Activated B cell treated with CpG ODN at 0.5 μM for 24 hours (primary cell): Measurements from ENCODE around the gene LSAMP. TPM values are rescaled to one million over a fixed set of nuclear protein-coding genes. Genes with fewer than 3 reads are reported as not detected.

Experiments
- ATAC-seq: fragments of 200-7000 bp; cut with Tn5 transposase; one replicate; pipeline ENCODE4 v1.10.0; 2021; ENCODE audit warnings: low read depth, mild to moderate bottlenecking, moderate library complexity
- CTCF ChIA-PET: fragments of 350-600 bp; sonication (Branson Sonifier 250); formaldehyde crosslinking; loops from one replicate; lab custom pipeline; 2021; ENCODE audit warnings: antibody characterized with exemption; lab: Charles Lee
- POLR2A ChIA-PET: fragments of 350-600 bp; sonication (Branson Sonifier 250); formaldehyde crosslinking; loops from one replicate; lab custom pipeline; 2021; ENCODE audit warnings: antibody characterized with exemption; lab: Charles Lee
- DNase-seq: peaks from one replicate; pipeline ENCODE4 v3.0.0; 2022
- H3K27ac Mint-ChIP-seq: one replicate; pipeline ENCODE4 v1.8.0; 2020; ENCODE audit warnings: mixed read lengths
- H3K27me3 Mint-ChIP-seq: one replicate; pipeline ENCODE4 v1.8.0; 2021; ENCODE audit warnings: mixed read lengths
- H3K36me3 Mint-ChIP-seq: one replicate; pipeline ENCODE4 v1.8.0; 2021; ENCODE audit warnings: low read depth, mixed read lengths
- H3K4me1 Mint-ChIP-seq: one replicate; pipeline ENCODE4 v1.8.0; 2021; ENCODE audit warnings: mixed read lengths
- H3K4me3 Mint-ChIP-seq: one replicate; pipeline ENCODE4 v1.8.0; 2020; ENCODE audit warnings: mild to moderate bottlenecking, mixed read lengths
- H3K9me3 Mint-ChIP-seq: one replicate; pipeline ENCODE4 v1.8.0; 2020; ENCODE audit warnings: mixed read lengths
- CTCF ChIP-seq: fragments of 200-600 bp; IDR thresholded peaks from one replicate; pipeline ENCODE4 v1.8.0; 2022; ENCODE audit warnings: antibody characterized with exemption, mild to moderate bottlenecking
- intact Hi-C: fragments of 100-400 bp; cut with micrococcal nuclease; formaldehyde crosslinking; loops from one replicate; pipeline ENCODE4 v1.15.1; 2024
- total RNA-seq: library from RNA; stranded (reverse); gene quantifications from 2 replicates; pipeline ENCODE4 v1.2.3, GENCODE V29; 2022

LSAMP gene
- total RNA-seq, 1 donor from 2014 or later, result 0.16 TPM

DNA sequence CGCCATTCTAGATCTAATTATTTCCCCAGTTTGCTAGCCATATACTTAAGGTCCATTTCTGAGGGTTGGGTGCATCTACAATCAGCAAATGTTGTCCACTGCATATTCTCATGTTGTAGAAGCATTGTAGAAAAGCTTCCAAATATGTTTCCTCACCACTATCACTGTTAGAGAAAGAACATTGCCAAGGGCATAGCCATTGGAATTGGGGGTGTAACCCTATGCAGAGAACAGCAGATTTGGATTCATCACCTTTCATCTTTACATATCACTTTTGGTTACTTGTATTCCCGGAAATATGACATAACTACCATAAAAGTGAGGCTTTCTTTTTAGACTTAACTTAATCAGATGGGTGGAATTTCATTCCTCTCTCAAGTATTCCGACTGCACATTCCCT is 203.6 kb downstream of the LSAMP start:
- intact Hi-C loops, result no loop called here

DNA sequence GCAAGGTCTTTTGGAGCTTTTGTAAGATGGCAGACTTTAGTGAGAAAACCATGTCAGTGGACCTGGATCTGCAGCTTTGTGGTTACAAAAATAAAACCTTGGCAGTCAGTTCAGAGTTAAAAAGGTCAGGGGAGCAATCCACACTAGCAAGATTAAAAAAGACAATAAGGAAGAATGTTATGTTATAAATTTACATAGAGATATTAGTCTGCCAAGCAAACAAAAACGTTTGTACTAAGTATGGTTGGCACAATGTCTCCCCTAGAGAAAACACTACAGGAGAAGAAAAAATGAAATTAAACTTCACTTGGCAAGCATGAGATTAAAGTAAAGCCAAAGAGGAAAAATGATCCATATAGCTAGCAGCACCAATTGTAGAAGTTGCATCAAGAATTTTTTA is 205.0 kb downstream of the LSAMP start:
- Mint-ChIP-seq H3K4me1 (no peaks in the 10 kb centered on the region), H3K9me3 (peaks cover 3% of the 10 kb centered on the region), H3K27me3 (no peaks in the 10 kb centered on the region), H3K27ac (no peak overlapping the region), H3K36me3 (no peaks in the 10 kb centered on the region), H3K4me3 (no peak overlapping the region)
- TF ChIP-seq CTCF, result no peak
- intact Hi-C loops, result no loop called here
- ChIA-PET CTCF (no interaction called here), POLR2A (no interaction called here)
- DNase-seq, result no peak
- no peak for ATAC-seq

More for the DNA sequence above, 203.6 kb downstream of the LSAMP start:
- CTCF ChIA-PET, result no interaction called here
- Mint-ChIP-seq H3K9me3 (no peaks in the 10 kb centered on the region), H3K27me3 (no peaks in the 10 kb centered on the region), H3K4me1 (no peaks in the 10 kb centered on the region), H3K27ac (no peak overlapping the region), H3K36me3 (no peaks in the 10 kb centered on the region), H3K4me3 (no peak overlapping the region)
- DNase-seq (no peak), ATAC-seq (no peak)
- POLR2A ChIA-PET, result no interaction called here
- TF ChIP-seq CTCF, result no peak

- POLR2A ChIA-PET, result no interaction called here
- Mint-ChIP-seq H3K27ac (no peak overlapping the region), H3K4me3 (no peak overlapping the region), H3K36me3 (no peaks in the 10 kb centered on the region), H3K27me3 (no peaks in the 10 kb centered on the region), H3K4me1 (no peaks in the 10 kb centered on the region), H3K9me3 (peaks cover 3% of the 10 kb centered on the region)
- DNase-seq (no peak), ATAC-seq (no peak)
- no peak for TF ChIP-seq CTCF
- intact Hi-C loops, result no loop called here
- CTCF ChIA-PET, result no interaction called here
These were observed 206.3 kb downstream of the LSAMP start for GRCh38 chr3:116238846-116239565.

DNA sequence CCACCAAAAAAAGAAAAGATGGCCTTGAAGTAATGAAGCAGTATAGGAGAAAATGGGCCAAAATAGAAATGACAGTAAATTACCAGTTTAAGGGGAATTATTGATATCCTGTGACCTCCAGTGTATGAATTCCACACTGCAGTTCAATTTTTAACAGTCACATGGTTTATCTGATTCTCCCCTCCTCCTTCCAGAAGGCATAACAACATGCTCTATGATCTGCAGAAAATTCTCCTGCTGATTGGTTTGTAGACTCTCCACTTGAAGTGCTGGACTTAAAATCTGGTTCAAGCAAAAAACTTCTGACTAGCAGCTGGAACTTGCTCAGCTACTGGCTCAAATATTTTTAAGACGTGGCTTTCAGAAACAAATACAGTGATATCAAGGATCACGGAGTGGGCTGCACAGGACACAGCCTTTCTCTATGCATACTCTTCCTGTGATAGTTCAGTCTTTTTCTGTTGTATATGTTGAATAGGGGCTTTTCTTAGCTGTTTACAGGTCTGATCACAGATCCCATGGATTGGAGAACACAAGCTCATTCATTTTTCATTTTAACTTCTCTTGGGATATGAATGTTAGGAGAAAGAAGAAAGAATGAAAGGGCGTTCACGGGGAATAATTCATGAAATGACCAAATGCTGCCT is 211.5 kb downstream of the LSAMP start:
- Mint-ChIP-seq H3K4me3 (no peak overlapping the region), H3K27me3 (no peaks in the 10 kb centered on the region), H3K9me3 (peaks cover 3% of the 10 kb centered on the region), H3K36me3 (no peaks in the 10 kb centered on the region), H3K4me1 (no peaks in the 10 kb centered on the region), H3K27ac (no peak overlapping the region)
- intact Hi-C loops, result no loop called here
- no peak for ATAC-seq
- TF ChIP-seq CTCF, result no peak
- ChIA-PET POLR2A (no interaction called here), CTCF (no interaction called here)
- no peak for DNase-seq

DNA sequence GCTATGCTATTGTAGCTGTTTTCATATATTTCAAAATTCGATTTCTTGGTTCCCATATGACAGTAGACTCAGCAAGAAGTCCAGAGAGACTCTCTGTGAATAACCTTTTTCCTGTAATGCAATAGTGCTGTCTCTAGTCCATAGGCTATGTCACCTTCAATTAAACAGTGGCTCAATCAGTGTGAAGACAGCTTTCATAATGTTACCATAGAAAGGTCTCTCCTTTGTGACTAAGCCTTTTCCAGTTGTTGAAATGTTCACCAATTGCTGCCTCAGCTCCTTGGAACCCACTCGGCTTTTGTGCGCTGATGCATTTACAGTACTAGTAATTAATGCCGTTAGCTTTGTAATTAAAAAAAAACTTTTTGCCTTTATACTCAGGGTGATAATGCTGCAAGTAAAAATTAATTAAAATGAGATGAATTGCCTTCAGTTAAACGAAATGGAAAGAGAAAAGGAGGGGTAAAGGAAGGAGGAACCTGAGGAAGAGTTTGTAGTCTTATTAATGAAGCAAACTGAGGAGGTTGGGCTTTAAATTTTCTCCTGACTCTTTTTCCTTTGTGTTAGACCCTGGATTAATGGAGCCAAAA is 214.8 kb downstream of the LSAMP start:
- CTCF ChIA-PET, result no interaction called here
- Mint-ChIP-seq H3K4me1 (no peaks in the 10 kb centered on the region), H3K27ac (no peak overlapping the region), H3K27me3 (no peaks in the 10 kb centered on the region), H3K9me3 (peaks cover 1% of the 10 kb centered on the region), H3K36me3 (no peaks in the 10 kb centered on the region), H3K4me3 (no peak overlapping the region)
- DNase-seq (no peak), ATAC-seq (no peak)
- TF ChIP-seq CTCF, result no peak
- intact Hi-C loops, result no loop called here
- POLR2A ChIA-PET, result no interaction called here
